WERI-Rb-1 (cell line): ENCODE results near the gene TMEM163.

Experiments used
- DNase-seq: peaks from one replicate; pipeline ENCODE4 v3.0.0-alpha.2; 2020
- H3K27ac ChIP-seq: fragments of 250-450 bp; sonication (Bioruptor Pico); 2 replicates; pipeline ENCODE4 v1.5.1; 2020; ENCODE audit warnings: mild to moderate bottlenecking, moderate library complexity
- H3K27me3 ChIP-seq: fragments of 250-450 bp; sonication (Bioruptor Pico); 2 replicates; pipeline ENCODE4 v1.5.1; 2021; ENCODE audit warnings: mild to moderate bottlenecking, low read depth, moderate library complexity; ENCODE audit not compliant: insufficient read depth, severe bottlenecking
- H3K36me3 ChIP-seq: fragments of 250-450 bp; sonication (Bioruptor Pico); 2 replicates; pipeline ENCODE4 v1.5.1; 2020; ENCODE audit warnings: mild to moderate bottlenecking, moderate library complexity
- H3K4me3 ChIP-seq: 2 replicates; pipeline ENCODE4 v1.5.1; 2011; ENCODE audit warnings: low read depth, mild to moderate bottlenecking, control low read depth, low read length
- H3K9me3 ChIP-seq: fragments of 250-450 bp; sonication (Bioruptor Pico); 2 replicates; pipeline ENCODE4 v1.5.1; 2021; ENCODE audit warnings: mild to moderate bottlenecking, moderate library complexity; ENCODE audit not compliant: severe bottlenecking
- TF ChIP-seq, protein P1 (sequence below): IDR thresholded peaks from 2 replicates; pipeline ENCODE4 v1.5.1; 2011; ENCODE audit warnings: low read depth, mild to moderate bottlenecking, control low read depth, inconsistent platforms, low read length

Gene TMEM163

GRCh38 chr2:134447669-134448068 lies 271.1 kb downstream of the TMEM163 start:
- Histone ChIP-seq H3K36me3 (peaks cover 24% of the 10 kb centered on the region), H3K9me3 (no peaks in the 10 kb centered on the region), H3K27ac (no peak overlapping the region), H3K4me3 (no peak overlapping the region), H3K27me3 (no peaks in the 10 kb centered on the region)
- TF ChIP-seq, protein P1, sequence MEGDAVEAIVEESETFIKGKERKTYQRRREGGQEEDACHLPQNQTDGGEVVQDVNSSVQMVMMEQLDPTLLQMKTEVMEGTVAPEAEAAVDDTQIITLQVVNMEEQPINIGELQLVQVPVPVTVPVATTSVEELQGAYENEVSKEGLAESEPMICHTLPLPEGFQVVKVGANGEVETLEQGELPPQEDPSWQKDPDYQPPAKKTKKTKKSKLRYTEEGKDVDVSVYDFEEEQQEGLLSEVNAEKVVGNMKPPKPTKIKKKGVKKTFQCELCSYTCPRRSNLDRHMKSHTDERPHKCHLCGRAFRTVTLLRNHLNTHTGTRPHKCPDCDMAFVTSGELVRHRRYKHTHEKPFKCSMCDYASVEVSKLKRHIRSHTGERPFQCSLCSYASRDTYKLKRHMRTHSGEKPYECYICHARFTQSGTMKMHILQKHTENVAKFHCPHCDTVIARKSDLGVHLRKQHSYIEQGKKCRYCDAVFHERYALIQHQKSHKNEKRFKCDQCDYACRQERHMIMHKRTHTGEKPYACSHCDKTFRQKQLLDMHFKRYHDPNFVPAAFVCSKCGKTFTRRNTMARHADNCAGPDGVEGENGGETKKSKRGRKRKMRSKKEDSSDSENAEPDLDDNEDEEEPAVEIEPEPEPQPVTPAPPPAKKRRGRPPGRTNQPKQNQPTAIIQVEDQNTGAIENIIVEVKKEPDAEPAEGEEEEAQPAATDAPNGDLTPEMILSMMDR = no peak
- DNase-seq = no peak

- peak; percentile 52 for DNase-seq
- H3K27me3 ChIP-seq = no peaks in the 10 kb centered on the region
- TF ChIP-seq, protein P1 = no peak
- H3K9me3 ChIP-seq = no peaks in the 10 kb centered on the region
- H3K36me3 ChIP-seq = peaks cover 21% of the 10 kb centered on the region
- H3K4me3 ChIP-seq = no peak overlapping the region
- no peak overlapping the region for H3K27ac ChIP-seq
Observed at GRCh38 chr2:134446383-134447017, 272.3 kb downstream of the TMEM163 start.

DNA sequence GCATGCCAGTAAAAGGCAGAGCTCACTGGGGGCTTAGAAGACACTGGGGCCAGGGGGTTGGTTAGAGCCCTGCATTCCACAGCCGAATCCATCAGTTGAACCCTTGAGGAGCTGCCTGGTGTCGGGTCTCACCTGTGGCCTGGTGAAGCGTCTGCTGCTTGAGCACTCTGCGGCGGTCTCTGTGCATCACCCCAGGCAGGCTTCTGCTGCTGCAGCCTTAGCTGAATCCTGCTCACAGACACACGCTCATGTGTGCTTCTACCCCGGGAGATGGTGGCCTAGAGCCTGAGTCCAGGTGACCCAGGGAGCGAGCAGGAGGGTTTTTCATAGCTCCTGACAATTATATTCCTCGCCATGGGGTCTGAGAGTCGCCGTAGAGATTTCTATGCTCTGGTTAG lies 272.8 kb downstream of the TMEM163 start:
- H3K4me3 ChIP-seq = no peak overlapping the region
- DNase-seq = no peak
- H3K27me3 ChIP-seq = no peaks in the 10 kb centered on the region
- TF ChIP-seq, protein P1 = no peak
- H3K9me3 ChIP-seq = no peaks in the 10 kb centered on the region
- no peak overlapping the region for H3K27ac ChIP-seq
- H3K36me3 ChIP-seq = peaks cover 21% of the 10 kb centered on the region

DNA sequence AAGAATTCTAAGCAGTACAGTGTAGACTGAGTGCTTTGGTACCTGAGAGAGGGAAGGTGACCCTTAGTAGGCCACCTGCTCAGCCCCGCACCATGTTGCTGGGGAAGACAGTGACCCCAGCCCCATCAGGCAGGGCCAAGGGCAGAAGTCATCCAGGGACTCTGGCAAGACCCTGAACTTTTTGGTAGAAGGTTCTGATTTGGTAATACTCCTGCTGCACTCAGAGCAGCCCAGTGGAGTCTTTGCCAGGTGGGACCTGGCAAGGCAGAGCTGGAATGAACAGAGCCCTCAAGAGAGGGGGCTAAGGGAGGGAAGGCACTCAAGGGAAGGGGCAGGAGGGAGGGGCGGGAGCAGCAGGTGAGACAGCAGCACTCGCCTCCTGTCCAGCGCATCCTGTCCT lies 273.7 kb downstream of the TMEM163 start:
- Histone ChIP-seq H3K9me3 (no peaks in the 10 kb centered on the region), H3K36me3 (peaks cover 20% of the 10 kb centered on the region), H3K27me3 (no peaks in the 10 kb centered on the region), H3K4me3 (no peak overlapping the region), H3K27ac (no peak overlapping the region)
- DNase-seq = no peak
- TF ChIP-seq, protein P1 = no peak

DNA sequence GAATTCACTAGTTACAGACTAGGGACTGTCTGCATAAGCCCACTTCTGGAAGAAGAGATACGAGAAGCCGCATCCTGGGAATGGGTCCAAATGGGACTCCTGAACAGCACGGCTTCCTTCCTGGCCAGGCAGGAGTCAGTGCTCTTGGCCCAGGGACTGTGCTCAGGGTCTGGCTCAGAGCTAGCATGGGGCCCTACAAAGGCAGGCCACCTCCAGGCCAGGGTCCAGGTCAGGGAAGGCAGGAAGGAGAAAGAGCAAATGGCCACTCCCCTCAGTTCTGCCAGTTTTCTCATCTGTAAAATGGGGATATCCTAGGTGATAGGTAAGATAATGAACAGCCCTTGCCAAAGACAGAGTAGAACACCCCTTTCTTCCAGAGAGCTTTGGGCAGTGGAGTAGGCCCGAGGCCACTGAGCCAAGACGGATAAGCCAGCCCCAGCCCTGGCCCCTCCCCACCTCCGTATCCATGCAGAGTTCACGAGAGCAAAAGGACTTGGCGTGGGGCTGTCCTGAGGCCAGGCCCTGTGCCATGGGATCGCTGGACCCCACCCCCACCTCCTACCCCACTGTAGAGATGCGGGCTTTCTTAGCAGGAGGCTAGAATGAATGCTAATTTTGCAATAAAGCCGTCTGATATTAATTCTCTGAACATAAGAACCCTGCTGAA lies 274.9 kb downstream of the TMEM163 start:
- Histone ChIP-seq H3K9me3 (no peaks in the 10 kb centered on the region), H3K27ac (no peak overlapping the region), H3K4me3 (no peak overlapping the region), H3K27me3 (no peaks in the 10 kb centered on the region), H3K36me3 (peaks cover 19% of the 10 kb centered on the region)
- TF ChIP-seq, protein P1 = no peak
- no peak for DNase-seq
